Brain pericyte (primary cell): ENCODE measurements around the gene TTC17.
"Not testable (repeated sequence)": the region's sequence is repeated elsewhere in the genome, so short reads cannot be mapped to it uniquely, and the experiment has no call there.

ENCODE experiments used
- DNase-seq: peaks from one replicate; pipeline ENCODE4 v3.0.0-alpha.2; 2012; ENCODE audit warnings: low read depth, low spot score

Gene TTC17

GRCh38 chr11:43462359-43462758 lies 103.6 kb downstream of the TTC17 start:
- DNase-seq, result no peak

- no peak for DNase-seq
Measured at GRCh38 chr11:43467958-43468357, 109.2 kb downstream of the TTC17 start.

GRCh38 chr11:43477491-43477890 lies 118.8 kb downstream of the TTC17 start:
- DNase-seq, result not testable (repeated sequence)

- no peak for DNase-seq
Measured at GRCh38 chr11:43486141-43486540, 127.4 kb downstream of the TTC17 start.

GRCh38 chr11:43489869-43490465 lies 131.2 kb downstream of the TTC17 start:
- no peak for DNase-seq

GRCh38 chr11:43492701-43493100 lies 134.0 kb downstream of the TTC17 start:
- no peak for DNase-seq

- no peak for DNase-seq
Measured at GRCh38 chr11:43493431-43493830, 134.7 kb downstream of the TTC17 start.

GRCh38 chr11:43497144-43497543 lies 138.4 kb downstream of the TTC17 start:
- no peak for DNase-seq

- DNase-seq, result no peak
Measured at GRCh38 chr11:43498561-43498960, 139.8 kb downstream of the TTC17 start.

DNA sequence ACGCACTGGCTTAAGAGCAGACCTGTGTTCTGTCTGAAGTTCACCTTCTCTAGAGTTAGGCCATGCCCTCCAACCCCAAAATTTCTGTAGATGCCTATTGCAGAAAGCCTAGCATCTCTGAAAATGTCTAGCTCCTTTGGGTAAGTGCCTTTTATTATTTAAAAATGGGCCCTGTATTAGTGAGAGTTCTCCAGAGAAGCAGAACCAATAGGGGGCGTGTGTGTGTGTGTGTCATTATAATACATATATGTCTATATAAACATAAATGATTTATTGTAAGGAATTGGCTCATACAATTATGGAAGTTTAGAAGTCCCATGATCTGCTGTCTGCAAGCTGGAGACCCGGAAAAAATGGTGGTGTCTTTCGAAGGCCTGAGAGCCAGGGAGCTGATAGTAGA lies 144.7 kb downstream of the TTC17 start:
- DNase-seq, result no peak

GRCh38 chr11:43504316-43504950 lies 145.7 kb downstream of the TTC17 start:
- DNase-seq, result no peak

DNA sequence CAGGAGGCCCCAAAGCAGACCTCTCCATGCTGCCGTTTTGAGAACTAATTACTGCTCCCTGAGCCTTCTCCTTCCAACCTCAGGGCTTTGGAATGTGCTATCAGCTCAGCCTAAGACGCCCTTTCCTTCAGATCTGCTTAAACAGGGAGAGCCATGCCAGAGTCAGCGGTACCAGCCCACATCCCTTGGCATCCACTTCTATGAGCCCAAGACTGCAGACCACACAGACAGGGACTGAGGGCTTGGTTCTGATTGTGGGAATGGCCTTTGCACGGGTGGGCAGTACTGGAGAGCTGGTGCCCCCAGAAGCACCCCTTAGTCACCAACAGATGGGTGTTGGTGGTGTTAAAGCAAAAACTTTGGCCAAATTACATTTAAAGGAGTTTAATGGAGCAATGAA lies 146.5 kb downstream of the TTC17 start:
- no peak for DNase-seq

DNA sequence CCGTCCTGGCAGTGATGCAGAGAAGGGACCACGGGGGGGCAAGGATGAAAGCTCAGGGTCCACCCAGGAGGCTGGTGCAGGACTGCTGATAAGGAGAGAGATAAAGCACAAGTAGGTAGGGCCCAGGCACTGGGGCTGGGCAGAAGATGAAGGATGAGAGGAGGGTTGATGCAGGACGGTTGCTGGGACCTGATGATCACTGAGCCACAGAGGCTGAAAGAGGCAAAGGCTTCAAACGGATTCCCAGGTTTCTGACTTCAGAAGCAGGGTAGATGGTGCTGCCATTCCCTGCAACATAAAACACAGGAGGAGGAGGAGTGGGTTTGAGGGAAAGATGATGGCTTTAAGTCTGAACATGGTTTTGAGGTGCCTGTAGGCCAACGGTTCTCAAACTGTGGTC lies 148.5 kb downstream of the TTC17 start:
- no peak for DNase-seq

DNA sequence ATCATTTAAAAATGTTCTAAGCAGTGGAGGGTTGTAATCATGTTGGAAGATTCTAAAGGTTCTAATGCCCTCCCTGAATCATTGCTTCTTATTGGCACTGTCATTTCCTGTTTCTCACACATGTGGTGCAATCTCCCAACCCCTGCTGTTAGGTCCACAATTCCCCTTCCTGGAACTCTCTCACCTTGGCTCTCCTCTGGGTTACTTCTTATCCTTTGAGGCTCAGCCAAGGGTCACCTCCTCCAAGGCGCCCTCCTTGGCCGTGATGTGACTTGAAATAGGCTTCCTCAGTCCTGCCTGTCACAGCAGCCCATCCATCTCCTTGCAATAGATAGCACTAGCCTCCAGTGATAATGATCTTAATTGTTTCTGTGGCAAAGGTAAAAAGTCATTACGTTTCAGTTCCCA lies 149.8 kb downstream of the TTC17 start:
- DNase-seq, result no peak

- no peak for DNase-seq
Measured at GRCh38 chr11:43511959-43512358, 153.2 kb downstream of the TTC17 start.

GRCh38 chr11:43515090-43515489 lies 156.4 kb downstream of the TTC17 start:
- no peak for DNase-seq

DNA sequence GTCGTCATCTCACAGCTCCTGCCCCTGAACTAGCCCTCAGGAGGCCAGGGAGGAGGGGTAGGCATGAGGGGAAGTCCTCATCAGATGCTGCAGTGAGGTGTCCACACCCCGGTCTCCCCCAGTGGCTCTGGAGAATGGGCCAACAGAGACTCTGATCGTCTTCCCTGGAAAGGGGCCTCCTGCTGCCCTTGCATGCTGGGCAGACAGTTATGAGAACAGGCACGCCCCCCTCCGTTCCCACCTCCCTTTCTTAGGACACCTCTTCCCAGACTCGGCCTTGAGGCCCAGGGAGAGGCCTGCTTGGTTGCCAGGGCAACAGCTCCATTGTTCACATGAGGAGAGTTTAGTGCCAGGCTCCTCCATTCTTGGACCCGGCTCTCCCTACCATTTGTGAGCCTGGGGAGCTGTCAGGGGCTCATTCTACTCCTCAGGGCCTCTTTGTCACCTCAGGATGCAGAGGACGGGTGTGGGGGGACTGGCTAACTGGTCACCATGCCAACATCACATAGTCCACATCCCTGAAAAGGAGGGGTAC lies 157.7 kb downstream of the TTC17 start:
- no peak for DNase-seq

- no peak for DNase-seq
Measured at GRCh38 chr11:43517518-43517917, 158.8 kb downstream of the TTC17 start.

DNA sequence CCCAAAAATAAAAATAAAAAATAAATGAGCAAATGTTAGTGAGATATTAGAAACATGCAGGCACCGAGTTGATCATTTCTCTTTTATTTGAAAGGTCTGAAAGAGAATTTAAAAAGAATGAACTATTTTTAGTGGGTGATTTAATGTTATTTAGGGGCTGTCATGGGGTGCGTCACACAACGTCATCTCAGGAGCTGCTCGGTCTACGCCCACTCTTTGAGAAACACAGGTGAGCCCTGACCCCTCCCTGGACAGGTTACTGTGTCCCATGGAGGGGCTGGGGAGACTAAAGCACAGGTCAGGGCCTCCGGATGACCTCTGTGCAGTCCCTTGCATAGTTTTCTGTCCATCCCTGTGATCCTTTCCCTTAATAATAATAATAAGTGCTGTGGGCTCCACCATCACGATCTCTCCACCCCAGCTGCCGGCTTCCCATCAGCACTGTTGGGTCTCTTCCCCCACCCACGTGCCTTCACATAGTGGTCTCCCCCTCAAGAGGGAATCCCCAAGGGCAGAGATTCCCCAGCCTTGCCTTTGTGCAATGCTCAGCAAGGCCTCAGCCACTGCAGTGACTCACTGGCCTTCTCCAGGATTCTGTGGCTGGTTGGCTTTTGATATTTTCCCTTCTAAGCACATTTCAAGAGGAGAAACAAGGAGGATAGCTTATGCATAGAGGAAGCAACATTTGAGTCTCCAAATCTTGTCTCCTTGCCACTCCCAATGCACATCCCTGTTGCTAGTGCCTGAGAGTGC lies 159.9 kb downstream of the TTC17 start:
- no peak for DNase-seq

DNA sequence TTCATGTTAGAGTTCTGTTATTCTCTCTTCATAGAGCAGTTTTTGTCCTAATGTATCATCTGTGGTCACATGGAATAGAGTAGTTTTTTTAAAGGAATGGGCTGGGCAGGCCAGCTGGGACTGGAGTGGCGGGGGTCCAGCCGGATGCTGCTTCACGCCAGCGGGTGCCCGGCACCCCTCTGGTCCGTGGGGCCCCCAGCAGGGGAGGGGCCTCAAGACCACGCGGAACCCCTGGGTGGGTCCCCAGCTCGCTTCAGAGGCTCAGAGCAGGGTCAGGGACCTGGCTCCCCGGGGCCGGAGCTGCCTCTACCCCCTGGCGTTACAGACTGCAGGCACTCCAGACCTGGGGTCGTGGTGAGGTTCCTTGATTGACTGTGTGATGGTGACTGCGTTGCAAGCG lies 162.8 kb downstream of the TTC17 start:
- DNase-seq, result no peak

DNA sequence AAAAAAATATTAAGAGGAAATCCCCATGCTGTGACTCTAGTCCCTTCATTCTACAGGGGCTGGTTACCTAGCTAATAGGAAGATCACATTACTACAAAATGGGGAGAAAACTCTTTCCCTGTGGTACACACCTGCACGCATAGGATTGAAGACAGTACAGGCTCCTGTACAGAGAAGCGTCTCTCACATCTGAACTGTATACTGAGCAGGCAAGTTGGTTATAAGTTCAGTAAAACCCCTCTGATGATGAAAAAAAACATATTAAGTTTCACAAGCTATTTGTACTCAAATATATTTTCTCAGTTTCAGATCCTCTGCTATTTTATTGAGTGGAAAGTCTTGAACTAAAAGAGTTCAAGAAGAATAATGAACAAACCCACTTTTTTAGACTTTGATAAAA lies 164.9 kb downstream of the TTC17 start:
- DNase-seq, result no peak

DNA sequence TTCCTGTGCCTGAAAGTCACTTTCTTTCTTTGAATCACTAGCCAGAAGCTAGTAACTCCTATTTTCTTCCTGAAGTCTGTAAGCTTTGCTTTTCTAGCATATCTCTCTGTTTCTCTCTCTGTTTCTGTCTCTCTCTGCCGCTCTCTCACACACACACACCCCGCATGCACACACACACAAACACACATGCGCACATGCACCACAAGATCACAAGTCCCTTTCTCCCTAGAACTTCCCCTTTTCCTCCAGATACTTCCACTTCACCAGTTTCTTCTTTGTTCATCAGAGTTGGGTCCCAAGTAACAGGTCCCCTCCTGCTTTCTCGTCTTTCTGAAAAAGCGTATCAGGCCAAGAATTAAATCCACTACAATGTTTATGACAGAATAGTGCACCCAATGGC lies 173.3 kb downstream of the TTC17 start:
- DNase-seq, result no peak
